GM21619 (cell line): Measurements from ENCODE around the gene LACRT.
"Not testable (repeated sequence)": the region's sequence is repeated elsewhere in the genome, so short reads cannot be mapped to it uniquely, and the experiment has no call there.

Experiments
- ATAC-seq: cut with Tn5 transposase; IDR thresholded peaks from one replicate; pipeline ENCODE4 v1.9.1; 2021; ENCODE audit not compliant: unreplicated experiment

LACRT gene

DNA sequence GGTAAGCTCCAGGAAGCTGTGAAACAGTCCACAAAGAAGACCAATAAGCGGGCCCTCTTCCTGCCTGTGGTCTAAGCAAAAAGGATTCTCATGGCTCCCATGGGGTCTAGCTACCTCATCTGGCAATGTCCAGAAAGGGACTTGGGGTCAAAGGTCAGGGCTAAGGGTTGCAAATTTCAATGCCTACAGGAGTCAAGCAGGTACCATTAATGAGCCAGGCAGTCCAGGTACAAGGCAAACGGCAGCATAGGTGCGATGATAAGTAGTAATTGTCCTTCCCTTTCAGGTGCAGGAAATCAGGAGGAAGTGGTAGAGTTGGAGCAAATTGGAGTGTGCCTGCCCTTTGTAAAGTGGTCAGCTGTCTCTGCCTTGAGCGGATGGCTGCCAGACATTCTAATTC is 6.4 kb upstream of the LACRT start:
- no peak for ATAC-seq

DNA sequence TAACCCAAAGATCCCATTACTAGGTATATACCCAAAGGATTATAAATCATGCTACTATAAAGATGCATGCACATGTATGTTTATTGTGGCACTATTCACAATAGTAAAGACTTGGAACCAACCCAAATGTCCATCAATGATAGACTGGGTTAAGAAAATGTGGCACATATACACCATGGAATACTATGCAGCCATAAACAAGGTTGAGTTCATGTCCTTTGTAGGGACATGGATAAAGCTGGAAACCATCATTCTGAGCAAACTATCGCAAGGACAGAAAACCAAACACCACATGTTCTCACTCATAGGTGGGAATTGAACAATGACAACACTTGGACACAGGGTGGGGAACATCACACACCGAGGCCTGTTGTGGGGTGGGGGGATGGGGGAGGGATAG is 4.4 kb upstream of the LACRT start:
- ATAC-seq = not testable (repeated sequence)

DNA sequence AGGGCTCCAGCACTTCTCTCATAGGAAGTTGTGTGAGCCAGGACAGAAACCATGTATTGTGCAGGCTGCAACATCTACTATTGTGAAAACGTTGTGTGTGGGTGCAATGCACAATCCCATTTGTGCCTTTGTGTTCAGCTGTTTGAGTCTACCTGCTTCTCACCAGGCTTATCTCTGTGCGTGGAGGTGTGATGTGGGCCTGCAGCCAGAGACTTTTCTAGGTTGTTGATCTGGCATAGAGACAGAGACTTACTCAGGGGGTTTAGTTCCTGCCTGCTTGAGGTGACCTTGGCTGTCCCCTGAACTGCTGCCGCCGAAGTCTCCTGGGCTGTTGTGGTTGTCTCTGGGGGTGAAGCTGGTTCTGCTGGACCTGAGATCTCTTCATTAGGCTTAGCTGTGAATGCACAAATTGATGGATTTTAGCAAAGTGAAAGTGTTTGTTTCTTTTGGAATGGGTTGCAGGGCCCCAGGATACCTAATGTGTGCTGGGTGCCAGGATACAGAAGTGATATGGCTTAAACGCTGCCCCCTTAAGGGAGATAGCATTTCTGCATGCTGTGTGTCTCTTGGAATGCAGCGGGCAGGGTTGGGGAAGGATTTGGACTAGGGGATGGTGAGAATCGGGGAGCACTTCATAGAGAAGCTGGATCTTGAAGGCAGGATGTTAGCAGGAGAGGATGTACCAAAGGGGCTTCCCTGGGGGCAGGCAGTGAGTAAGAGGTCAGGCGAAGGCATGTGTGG is 2.5 kb downstream of the LACRT start:
- no peak for ATAC-seq

DNA sequence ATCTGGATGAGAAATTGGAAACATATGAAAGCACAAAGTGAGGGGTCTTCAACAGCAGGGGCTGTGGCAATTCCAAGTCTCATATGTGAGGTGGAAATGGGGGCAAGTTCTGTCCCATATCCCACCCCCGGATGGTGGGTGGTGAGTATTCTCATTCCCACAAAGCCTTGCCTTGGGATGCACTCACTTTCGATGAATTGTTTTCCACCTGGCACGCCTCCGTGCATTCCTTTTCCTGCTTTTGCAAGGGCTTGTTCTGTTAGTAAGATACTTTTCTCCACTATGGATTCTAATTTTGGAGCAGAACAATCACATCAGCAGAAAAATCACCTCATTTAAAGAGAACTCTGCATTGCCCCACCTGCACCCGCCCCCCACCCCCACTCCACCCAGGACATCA is 3.1 kb downstream of the LACRT start:
- ATAC-seq = no peak

DNA sequence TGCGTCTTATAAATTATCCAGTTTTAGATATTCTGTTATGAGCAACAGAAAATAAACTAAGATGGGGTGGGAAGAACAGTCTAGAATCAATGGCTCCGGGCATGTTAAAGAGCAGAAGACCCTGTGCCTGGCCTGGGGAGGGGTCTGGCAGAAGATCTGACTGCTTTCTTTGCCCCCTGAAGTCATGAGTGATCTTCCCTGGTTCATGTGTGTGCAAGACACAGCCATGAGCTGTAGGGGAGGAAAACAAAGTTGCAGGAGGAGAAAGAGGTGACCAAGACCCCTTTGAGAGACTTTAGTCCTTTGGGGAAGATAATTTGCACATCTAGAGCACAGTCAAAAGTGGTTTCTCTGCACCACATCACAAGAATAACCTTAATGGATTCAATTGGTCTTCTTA is 4.8 kb downstream of the LACRT start:
- no peak for ATAC-seq

DNA sequence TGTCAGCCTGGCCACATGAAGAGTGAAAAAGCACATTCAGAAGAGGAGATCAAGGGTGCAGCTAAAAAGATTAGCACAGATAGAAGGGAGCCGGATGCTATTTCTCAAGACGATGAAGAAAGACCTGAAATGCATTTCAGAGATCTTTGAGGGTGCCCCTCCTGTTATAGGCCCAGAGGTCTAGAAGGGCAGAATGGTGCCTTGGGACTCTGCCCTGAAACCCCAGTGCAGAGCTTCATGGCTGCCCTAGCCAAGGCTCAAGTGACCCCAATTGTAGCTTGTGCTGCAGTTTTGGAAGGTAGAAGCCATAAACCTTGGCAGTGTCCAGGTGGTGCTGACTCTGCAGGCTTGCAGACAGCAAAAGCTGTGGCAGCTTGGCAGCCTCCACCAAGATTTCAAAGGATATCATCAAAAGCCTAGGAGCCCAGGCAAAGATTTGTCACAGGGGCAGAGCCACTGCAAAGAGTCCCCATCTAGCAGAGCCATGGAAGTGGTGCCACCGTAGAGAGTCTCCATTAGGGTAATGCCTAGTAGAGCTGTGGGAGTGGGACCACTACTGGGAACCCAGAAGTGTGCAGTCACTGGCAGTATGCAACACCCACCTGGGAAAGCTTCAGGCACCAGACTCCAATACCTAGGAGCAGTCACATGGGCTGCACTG is 6.4 kb downstream of the LACRT start:
- no peak for ATAC-seq

DNA sequence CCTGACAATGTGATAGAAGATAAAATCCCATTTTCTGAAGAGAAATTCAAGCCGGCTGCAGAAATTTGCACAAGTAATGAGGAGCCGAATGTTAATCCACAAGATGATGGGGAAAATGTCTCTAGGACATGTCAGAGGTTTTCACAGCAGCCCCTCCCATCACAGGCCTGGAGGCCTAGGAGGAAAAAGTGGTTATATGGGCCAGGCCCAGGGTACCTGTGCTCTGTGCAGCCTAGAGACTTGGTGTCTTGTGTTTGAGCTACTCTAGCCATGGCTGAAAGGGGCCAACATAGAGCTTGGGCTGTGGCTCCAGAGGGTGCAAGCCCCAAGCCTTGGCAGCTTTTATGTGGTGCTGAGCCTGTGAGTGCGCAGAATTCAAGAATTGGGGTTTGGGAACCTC is 7.4 kb downstream of the LACRT start:
- ATAC-seq = no peak

DNA sequence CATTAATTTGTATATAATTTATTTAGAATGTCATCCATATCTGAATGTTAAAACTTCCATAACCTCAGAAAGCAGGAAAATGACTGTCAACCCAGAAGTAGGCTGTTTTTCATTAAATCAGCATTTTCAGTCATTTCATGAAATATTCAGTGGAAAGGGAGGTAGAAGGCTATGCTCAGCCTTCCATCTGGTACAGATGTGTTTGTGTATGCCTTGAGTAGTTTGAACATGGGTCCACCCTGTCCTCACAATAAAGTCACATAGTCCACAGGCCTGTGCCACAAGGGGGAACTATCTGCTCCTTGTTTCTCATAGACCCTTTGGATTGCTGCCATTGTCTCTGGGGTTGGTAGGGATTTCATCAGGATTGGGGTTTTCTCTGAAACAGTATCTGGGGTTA is 9.1 kb downstream of the LACRT start:
- no peak for ATAC-seq

DNA sequence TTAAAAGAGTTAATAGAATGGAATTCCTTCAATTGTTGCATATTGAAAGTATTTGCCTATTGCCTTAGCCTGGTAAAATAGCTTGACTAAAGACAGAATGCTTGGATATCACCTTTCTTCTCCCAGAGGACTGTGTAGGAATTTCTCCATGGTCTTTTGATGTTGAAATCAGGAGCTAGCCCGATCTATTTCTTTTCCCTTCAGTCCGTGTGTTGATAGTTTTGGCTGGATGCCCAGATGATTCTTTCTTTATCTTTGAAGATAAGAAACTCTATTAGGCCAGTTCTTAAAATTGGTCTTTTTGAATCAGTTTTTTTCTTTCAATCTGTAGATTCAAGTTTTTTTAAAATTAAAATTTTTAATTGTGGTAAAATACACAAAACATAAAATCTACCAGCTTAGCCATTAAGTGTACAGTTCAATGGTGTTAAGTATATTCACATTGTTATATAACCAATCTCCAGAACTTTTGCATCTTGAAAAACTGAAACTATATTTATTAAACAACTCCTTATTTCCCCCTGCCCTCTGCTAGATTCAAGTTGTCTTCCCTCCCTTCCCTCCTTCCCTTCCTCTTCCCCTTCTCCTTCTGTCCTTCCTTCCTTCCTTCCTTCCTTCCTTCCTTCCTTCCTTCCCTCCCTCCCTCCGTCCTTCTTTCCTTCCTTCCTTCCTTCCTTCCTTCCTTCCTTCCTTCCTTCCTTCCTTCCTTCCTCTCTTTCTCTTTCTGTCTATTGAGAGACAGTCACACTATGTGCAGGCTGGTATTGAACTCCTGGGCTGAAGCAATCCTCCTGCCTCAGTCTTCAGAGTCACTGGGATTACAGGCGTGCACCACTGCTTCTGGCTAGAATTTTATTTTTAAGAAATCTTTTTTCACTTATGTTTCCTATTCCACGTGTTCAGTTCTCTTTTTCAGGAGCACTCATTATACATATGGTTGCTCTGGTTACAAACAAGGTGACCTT is 10.1 kb downstream of the LACRT start:
- no peak for ATAC-seq

DNA sequence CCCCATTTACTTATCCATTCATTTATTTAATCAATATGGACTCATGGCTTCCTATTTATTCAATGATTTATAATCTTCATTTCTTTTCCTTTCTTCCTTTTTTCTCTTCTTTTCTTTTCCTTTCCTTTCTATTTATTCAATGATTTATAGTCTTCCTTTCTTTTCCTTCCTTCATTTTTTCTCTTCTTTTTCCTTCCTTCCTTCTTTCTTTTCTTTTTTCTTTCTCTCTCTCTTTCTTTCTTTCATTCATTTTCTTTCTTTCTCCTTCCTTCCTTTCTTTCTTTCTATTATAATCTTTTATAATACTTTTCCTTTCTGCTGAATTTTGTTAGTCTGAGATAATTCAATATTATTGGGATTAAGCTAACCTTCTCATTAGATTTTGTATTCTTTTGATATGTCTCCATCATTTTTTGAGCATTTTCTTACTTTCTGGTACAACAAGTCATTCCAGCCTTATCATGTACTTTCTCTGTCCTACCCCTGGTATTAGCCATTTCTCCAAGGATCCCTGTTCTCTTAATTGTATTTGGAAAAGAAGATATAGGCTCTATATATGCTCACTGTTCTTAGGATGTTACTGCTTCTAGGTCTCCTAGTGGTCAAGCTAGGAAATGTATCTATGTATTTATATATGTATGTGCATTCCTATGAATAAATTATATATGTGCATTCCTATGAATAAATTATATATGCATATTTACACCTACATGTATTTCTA is 12.1 kb downstream of the LACRT start:
- ATAC-seq = no peak

DNA sequence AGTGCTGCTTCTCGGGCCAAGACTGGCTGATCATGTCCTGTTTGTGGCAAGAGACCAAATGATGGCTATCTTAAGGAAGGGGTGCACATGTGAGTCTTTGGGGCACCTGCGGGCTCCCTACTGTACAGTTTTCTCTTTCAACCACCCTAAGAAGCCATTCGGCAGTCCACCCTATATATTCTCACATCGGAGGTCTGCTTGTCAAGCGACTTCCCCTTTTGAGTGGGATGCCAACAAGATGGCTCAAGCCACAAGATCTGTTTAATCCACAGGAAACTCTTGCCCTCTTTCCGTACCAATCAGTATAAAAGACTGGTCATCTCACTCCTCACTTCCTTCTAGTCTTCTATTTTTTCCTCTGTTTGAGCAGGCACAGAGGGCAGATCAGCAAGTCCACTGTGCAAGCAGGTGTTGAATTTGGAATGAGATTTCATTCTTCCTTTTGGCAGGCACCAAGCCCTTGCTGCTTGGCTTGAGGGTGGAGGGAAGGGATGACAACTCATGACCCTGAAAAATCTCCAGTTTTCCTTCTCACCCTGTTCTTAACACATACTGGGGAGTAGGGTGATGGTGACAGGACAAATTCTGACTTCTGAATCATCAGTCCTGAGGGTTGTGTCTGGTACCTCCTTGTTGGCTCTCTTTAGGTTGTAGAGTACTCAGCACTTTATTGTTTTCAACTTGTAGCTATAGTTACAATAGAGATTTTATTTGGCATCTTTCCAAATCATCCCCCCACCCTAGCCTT is 17.6 kb downstream of the LACRT start:
- no peak for ATAC-seq

DNA sequence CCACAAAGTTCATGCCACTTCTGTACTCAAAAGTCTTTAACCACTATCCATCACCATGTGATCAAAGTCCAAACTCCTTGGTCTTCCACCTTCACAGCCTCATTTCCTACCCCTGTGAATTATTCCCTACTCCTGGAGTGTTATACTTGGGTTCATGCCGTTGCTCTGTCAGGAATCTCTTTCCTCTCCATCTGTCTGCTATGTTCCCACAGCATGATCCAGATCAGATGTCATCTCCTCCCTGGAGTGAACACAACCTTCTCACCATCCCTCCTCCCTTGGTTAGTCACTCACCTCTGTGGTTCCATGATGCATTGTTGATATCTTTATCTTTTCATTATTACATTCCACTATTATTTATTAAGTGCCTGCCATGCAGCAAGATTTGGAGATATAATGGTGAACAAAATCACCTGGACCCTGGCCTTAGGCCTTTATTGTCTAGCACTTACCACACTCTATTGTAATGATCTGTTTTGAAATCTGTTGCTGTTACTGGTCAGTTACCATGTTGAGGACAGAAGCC is 22.4 kb downstream of the LACRT start:
- ATAC-seq = no peak

DNA sequence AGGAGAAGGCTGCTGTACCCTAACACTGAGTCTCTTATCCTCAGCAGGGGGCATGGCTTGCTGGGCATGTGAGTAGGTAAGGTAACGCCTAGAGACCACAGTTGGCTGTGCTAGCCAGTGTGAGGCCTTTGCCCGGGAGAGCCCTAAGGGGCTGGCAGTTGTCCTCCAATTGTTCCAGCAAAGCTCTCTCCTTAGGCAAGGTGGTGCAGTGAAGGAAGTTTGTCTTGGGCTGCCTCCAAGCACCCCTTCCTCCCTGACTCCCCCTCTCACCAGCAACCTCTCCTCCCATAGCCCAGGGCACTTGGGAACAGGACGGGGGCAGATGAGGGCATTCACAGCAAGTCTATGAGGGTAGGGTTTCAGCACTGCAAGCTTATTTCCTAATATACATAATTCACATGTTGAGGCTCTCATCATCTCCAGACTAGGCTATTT is 23.0 kb downstream of the LACRT start:
- no peak for ATAC-seq

DNA sequence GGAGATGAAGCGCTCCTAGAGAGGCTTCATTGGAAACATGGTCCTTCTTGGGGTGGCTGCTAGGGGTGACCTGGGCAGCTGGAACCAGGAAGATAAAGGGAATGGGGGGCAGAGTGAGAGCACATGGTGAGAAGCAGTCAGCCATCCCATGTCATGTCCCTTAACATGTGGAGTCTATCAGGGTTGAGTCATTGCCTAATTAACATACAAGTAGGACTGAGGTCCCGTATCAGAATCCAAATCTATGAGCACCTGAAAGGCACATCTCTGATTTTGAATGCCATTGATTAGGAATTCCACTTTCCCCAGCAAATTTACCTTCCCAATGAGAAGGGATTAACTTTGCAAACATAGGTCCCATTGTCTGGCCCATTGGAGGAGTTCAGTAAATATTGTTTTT is 25.9 kb downstream of the LACRT start:
- ATAC-seq = no peak

DNA sequence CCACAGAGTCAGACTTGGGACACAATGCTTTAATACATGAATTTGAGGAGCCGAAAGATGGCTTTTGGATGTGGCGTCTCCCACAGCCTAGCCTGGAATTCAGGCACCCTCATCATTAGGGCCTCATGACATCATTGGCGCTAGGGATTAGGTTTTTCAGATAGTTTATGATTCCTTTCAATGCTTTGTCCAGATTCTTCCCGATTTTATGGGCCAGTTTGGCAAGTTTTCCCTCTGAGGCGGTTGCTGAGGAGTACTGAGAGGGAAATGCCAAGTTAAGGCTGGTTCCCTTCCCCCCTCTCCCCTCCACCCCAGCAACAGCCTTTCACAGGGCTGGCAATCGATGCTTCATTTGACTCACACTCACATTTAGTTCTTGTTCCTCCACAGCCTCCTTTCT is 26.5 kb downstream of the LACRT start:
- no peak for ATAC-seq

DNA sequence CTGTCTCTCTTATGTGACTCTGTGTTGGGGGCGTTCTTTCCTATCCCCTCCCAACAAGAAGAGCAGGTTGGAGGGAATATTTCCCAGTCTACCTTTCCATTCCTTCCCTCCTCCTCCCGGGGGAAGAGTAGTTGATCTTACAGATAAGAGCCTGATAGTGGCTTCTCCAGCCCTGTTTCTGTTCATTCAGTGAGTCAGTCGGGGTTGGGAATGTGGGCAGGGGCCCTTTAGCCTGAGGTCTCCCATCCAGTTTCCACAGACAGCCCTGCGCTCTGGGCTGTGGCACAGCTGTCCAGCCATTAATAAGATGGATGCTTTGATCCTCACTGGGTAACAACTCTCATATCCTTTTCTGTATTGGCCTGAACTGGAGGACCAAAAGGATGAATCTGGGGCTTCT is 28.1 kb downstream of the LACRT start:
- no peak for ATAC-seq

DNA sequence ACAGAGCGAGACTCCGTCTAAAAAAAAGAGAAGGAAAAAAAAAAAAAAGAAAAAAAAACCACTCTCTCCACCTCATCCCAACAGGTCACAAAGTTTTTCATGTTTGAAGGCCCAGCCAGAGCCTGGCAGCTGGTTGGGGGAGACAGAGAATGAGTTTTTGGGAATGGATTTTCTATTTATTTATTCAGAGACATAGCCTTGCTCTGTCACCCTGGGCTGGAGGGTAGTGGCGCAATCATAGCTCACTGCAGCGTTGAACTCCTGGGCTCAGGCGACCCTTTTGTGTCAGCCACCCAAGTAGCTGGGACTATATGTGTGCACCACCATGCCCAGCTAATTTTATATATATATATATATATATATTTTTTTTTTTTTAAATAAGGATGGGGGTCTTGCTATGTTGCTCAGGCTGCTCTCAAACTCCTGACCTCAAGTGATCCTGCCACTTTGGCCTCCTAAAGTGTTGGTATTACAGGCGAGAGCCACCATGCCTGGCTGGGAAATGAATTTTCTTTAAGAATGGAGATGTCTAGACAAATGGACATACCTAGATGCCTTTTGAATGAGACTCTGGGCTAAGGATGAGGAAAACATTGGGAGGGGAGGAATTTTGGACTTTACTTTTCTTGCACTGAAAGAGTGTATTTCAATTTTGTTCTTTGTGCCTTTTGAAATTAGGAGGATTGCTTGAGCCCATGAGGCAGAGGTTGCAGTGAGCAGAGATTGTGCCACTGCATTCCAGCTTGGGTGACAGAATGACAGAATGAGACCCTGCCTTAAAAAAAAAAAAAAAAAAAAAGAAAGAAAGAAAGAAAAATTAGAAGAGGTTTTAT is 29.3 kb downstream of the LACRT start:
- no peak for ATAC-seq

DNA sequence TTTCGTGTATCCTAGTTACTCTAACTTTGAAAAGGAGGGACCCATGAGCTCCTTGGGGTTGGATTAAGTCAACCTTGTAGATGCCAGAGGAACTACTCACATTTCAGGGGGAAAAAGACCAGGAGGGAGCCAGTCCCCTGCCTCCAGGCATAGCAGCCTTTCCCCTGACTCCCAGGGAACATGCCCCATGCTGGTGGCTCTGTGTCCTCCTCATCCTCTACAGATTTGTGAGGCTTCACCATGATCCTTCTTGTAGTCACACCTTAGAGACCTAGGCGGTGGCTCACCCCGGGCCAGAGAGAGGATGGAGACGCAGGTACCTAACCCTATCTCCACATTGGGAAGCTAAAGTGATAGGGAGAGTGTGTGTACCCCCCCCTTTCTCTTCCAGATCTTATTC is 30.3 kb downstream of the LACRT start:
- ATAC-seq = no peak

DNA sequence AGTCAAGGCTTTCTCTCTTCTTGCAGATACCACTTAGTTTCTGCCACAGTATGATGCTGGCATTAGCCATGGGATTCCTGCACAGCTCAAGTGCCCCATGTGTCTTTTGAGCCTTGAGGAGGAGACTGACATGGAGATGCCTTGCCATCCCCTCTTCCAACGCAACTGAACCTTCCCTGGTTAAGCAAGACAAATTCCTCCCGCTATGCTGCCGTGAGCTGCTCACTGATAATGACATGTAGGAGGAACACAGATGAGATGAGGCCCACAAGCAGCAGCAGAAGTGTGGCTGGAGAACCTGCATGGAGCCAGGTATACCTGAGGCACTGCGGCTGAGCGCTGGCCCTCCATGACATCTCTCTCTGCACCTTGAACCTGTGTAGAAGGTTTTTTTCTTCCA is 30.8 kb downstream of the LACRT start:
- no peak for ATAC-seq
